ENCODE results near the gene TOX4. TPM values are rescaled to one million over a fixed set of nuclear protein-coding genes. Genes with fewer than 3 reads are reported as not detected.

The TOX4 gene
- 18.1 and 63.0 TPM in 2 replicates for total RNA-seq

GRCh38 chr14:21476925-21477681 lies at the start of gene TOX4, which contains the start of gene RAB2B:
TOX4 (plus strand) TSS chr14:21477195; CDS start chr14:21477279, 84 bp downstream.
RAB2B (minus strand) TSS chr14:21476959; CDS start chr14:21476872, 87 bp downstream.

GRCh38 chr14:21455912-21456667 lies 20.9 kb upstream of the TOX4 start, which contains the start of gene CHD8:
CHD8 (minus strand) TSS chr14:21456123; CDS start chr14:21431643, 24,480 bp downstream.

GRCh38 chr14:21510735-21511657 lies 34.0 kb downstream of the TOX4 start, which contains the start of gene METTL3:
METTL3 (minus strand) TSS chr14:21511340; CDS start chr14:21511223, 117 bp downstream.

GRCh38 chr14:21525962-21526671 lies 49.1 kb downstream of the TOX4 start, which contains the start of gene SALL2:
SALL2 (minus strand) TSS chr14:21526346; CDS start chr14:21526127, 219 bp downstream.

Other genes with a start within 250 kb of the TOX4 start
- gene HNRNPC, start 207.8 kb upstream of the TOX4 start, total RNA-seq: 597 and 614 TPM in 2 replicates
- not detected in 2 replicates for gene RPGRIP1, start 197.1 kb upstream of the TOX4 start, total RNA-seq
- gene SUPT16H, start 93.2 kb upstream of the TOX4 start, total RNA-seq: 59.7 and 88.9 TPM in 2 replicates
- gene CHD8, start 21.1 kb upstream of the TOX4 start, total RNA-seq: 38.0 and 72.8 TPM in 2 replicates
- 35.6 and 44.0 TPM in 2 replicates for gene RAB2B, start 236 bp upstream of the TOX4 start, total RNA-seq
- gene METTL3, start 34.1 kb downstream of the TOX4 start, total RNA-seq: 63.4 and 67.7 TPM in 2 replicates
- gene SALL2, start 49.2 kb downstream of the TOX4 start, total RNA-seq: 3.0 and 4.4 TPM in 2 replicates
- not detected in 2 replicates for gene OR10G3, start 102.9 kb downstream of the TOX4 start, total RNA-seq
- gene OR10G2, start 157.7 kb downstream of the TOX4 start, total RNA-seq: not detected in 2 replicates
- gene OR4E2, start 176.6 kb downstream of the TOX4 start, total RNA-seq: not detected in 2 replicates
- gene OR4E1, start 196.6 kb downstream of the TOX4 start, total RNA-seq: not detected in 2 replicates